GM12878 (cell line): ENCODE results near the gene TARBP1. TPM values are rescaled to one million over a fixed set of nuclear protein-coding genes. Genes with fewer than 3 reads are reported as not detected.

Experiments
- FOXK2 ChIP-seq: fragments of 450-650 bp; IDR thresholded peaks from 2 replicates; pipeline ENCODE4 v1.6.1; 2017; ENCODE audit warnings: mild to moderate bottlenecking, moderate library complexity
- NFIC ChIP-seq: IDR thresholded peaks from 2 replicates; pipeline ENCODE4 v1.6.1; 2012; ENCODE audit warnings: low read depth, mild to moderate bottlenecking, inconsistent platforms, low read length, moderate library complexity
- NR2C2 ChIP-seq: IDR thresholded peaks from 2 replicates; pipeline ENCODE4 v1.6.1; 2011; ENCODE audit warnings: borderline replicate concordance, low read depth; ENCODE audit not compliant: control insufficient read depth, insufficient read length
- STAT3 ChIP-seq: IDR thresholded peaks from 2 replicates; pipeline ENCODE4 v1.6.1; 2011; ENCODE audit warnings: low read depth, low read length, improper control_type of control experiment
- polyA plus RNA-seq, 11 experiments: library from polyadenylated mRNA; depleted of rRNA in 4 of 11; unstranded in 6 of 11; stranded (reverse) in 5 of 11; fragments of >200 nt; fragmentation: Nextera tagmentation in 4 of 11; fragmentation: Illumina TruSeq in 1 of 11; extraction: Ambion mirVana in 4 of 11; extraction: Trizol in 1 of 11; gene quantifications; 1 replicate in 1 of 11; 2 replicates in 10 of 11; pipeline versions ENCODE4 v1.2.1 to v1.2.3, GENCODE V29; 2011 to 2016; ENCODE audit warnings: inconsistent platforms in 2 of 11, missing spikeins in 2 of 11, low read depth in 1 of 11
- total RNA-seq, 4 experiments: library from RNA; depleted of rRNA in 3 of 4; stranded (reverse); fragments of >200 nt in 3 of 4; fragmentation: Illumina TruSeq in 1 of 4; extraction: Trizol in 1 of 4; gene quantifications; 2 replicates each; pipeline versions ENCODE4 v1.2.1 to v1.2.3, GENCODE V29; 2013 to 2021
- TF ChIP-seq, protein P1 (sequence below): fragments of 450-650 bp; IDR thresholded peaks from 2 replicates; pipeline ENCODE4 v1.6.1; 2016; ENCODE audit warnings: mild to moderate bottlenecking
- TF ChIP-seq, protein P2 (sequence below): fragments of 450-650 bp; IDR thresholded peaks from 2 replicates; pipeline ENCODE4 v1.6.1; 2017; ENCODE audit warnings: borderline replicate concordance
- TF ChIP-seq, protein P3 (sequence below): fragments of 450-650 bp; IDR thresholded peaks from 2 replicates; pipeline ENCODE4 v1.6.1; 2014; ENCODE audit warnings: mild to moderate bottlenecking
- TF ChIP-seq, protein P4 (sequence below): fragments of 450-650 bp; IDR thresholded peaks from 2 replicates; pipeline ENCODE4 v1.6.1; 2017; ENCODE audit warnings: low read depth, mild to moderate bottlenecking, moderate library complexity

Gene TARBP1
- total and polyA plus RNA-seq, 10 of the 15 experiments (the other 5 are each of a cell fraction or from before 2014, with no cell fraction given), result 10.8 to 94.4 (median 35.3) TPM

DNA sequence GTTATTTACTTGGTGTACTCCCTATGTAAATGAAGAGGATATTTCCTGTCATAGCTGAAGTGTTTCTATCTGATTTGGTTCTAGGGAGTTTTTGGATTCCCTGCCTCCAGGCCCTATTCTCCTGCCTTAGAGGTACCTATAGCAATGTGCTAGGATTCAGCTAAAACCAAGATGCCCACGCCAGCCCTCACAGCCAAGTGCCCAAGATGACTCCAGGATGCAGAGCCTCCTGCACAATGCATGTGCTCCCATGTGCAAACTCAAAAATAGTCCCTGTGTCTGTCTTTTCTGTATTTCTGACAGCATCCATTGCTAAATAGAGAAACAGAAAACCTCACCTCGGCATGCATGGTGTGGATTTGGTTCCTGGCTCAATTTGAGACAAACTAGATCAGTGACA, 887 bp upstream of the TARBP1 start (continued):
- TF ChIP-seq STAT3 (no peak), FOXK2 (no peak), NR2C2 (no peak), NFIC (no peak)
- TF ChIP-seq, protein P1, sequence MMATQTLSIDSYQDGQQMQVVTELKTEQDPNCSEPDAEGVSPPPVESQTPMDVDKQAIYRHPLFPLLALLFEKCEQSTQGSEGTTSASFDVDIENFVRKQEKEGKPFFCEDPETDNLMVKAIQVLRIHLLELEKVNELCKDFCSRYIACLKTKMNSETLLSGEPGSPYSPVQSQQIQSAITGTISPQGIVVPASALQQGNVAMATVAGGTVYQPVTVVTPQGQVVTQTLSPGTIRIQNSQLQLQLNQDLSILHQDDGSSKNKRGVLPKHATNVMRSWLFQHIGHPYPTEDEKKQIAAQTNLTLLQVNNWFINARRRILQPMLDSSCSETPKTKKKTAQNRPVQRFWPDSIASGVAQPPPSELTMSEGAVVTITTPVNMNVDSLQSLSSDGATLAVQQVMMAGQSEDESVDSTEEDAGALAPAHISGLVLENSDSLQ, result no peak
- TF ChIP-seq, protein P2, sequence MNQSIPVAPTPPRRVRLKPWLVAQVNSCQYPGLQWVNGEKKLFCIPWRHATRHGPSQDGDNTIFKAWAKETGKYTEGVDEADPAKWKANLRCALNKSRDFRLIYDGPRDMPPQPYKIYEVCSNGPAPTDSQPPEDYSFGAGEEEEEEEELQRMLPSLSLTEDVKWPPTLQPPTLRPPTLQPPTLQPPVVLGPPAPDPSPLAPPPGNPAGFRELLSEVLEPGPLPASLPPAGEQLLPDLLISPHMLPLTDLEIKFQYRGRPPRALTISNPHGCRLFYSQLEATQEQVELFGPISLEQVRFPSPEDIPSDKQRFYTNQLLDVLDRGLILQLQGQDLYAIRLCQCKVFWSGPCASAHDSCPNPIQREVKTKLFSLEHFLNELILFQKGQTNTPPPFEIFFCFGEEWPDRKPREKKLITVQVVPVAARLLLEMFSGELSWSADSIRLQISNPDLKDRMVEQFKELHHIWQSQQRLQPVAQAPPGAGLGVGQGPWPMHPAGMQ, result no peak
- TF ChIP-seq, protein P3, sequence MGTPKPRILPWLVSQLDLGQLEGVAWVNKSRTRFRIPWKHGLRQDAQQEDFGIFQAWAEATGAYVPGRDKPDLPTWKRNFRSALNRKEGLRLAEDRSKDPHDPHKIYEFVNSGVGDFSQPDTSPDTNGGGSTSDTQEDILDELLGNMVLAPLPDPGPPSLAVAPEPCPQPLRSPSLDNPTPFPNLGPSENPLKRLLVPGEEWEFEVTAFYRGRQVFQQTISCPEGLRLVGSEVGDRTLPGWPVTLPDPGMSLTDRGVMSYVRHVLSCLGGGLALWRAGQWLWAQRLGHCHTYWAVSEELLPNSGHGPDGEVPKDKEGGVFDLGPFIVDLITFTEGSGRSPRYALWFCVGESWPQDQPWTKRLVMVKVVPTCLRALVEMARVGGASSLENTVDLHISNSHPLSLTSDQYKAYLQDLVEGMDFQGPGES, result no peak
- TF ChIP-seq, protein P4, sequence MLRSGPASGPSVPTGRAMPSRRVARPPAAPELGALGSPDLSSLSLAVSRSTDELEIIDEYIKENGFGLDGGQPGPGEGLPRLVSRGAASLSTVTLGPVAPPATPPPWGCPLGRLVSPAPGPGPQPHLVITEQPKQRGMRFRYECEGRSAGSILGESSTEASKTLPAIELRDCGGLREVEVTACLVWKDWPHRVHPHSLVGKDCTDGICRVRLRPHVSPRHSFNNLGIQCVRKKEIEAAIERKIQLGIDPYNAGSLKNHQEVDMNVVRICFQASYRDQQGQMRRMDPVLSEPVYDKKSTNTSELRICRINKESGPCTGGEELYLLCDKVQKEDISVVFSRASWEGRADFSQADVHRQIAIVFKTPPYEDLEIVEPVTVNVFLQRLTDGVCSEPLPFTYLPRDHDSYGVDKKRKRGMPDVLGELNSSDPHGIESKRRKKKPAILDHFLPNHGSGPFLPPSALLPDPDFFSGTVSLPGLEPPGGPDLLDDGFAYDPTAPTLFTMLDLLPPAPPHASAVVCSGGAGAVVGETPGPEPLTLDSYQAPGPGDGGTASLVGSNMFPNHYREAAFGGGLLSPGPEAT, result no peak
